HUES48 (cell line): ENCODE measurements around the gene LAMB1.

Source experiments
- H3K27ac ChIP-seq: one replicate; pipeline ENCODE4 v1.7.0; 2013; ENCODE audit warnings: low read depth, low read length, inconsistent platforms
- H3K27me3 ChIP-seq: 2 replicates; pipeline ENCODE4 v1.6.1; 2013; ENCODE audit warnings: mild to moderate bottlenecking, low read length; ENCODE audit not compliant: control insufficient read depth, insufficient read depth
- H3K36me3 ChIP-seq: 2 replicates; pipeline ENCODE4 v1.6.1; 2013; ENCODE audit warnings: low read length; ENCODE audit not compliant: control insufficient read depth, insufficient read depth
- H3K4me1 ChIP-seq: 2 replicates; pipeline ENCODE4 v1.6.1; 2013; ENCODE audit warnings: mild to moderate bottlenecking, low read length; ENCODE audit not compliant: control insufficient read depth, insufficient read depth
- H3K4me3 ChIP-seq: 2 replicates; pipeline ENCODE4 v1.5.1; 2013; ENCODE audit warnings: mild to moderate bottlenecking, low read depth, low read length
- H3K9ac ChIP-seq: 2 replicates; pipeline ENCODE4 v1.6.1; 2013; ENCODE audit warnings: mild to moderate bottlenecking, low read depth, low read length, moderate library complexity
- H3K9me3 ChIP-seq: 2 replicates; pipeline ENCODE4 v1.6.1; 2013; ENCODE audit warnings: low read length; ENCODE audit not compliant: control insufficient read depth, insufficient read depth

Gene LAMB1

DNA sequence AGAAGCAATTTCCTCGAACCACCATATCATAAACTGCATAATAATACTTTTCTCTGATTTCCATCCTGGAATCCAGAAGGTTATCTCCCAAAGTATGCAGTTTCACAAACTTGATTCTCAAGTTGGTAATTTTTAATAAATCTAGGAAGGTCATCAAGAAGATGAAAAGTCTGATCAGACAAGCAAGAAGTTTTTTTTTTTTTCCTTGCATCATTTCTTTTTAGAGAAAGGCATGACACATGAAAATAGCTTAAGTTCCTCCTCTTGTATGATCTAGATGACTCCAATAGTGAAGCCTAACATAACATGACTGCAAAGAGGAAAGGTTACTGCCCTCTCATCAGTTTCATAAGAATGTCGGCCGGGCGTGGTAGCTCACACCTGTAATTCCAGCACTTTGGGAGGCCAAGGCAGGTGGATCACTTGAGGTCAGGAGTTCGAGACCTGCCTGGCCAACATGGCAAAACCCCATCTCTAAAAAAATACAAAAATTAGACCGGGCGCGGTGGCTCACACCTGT lies 22.2 kb downstream of the LAMB1 start:
- Histone ChIP-seq H3K9me3 (no peaks in the 10 kb centered on the region), H3K27me3 (no peaks in the 10 kb centered on the region), H3K27ac (no peak overlapping the region), H3K36me3 (peaks cover 72% of the 10 kb centered on the region), H3K4me1 (peaks cover 2% of the 10 kb centered on the region), H3K4me3 (no peak overlapping the region), H3K9ac (no peak overlapping the region)

DNA sequence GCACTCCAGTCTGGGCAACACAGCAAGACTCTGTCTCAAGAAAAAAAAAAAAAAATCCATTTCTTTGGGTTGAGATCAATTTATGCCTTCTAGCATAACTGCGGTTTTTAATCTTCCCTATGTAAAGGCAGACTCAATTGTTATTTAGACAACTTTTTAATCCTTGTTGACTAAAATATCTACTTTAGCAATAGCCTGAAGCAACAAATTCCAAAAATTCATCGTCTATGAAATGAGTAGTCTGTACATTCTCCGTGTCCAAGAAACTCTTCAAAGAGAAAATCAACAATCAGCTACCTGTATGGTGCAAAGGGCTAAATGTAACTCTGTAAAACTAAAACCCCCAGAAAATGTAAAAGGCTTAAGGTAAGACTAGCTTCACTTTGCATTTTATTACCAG lies 22.8 kb downstream of the LAMB1 start:
- no peak overlapping the region for H3K27ac ChIP-seq
- H3K9ac ChIP-seq, result no peak overlapping the region
- no peaks in the 10 kb centered on the region for H3K9me3 ChIP-seq
- peaks cover 8% of the 10 kb centered on the region for H3K4me1 ChIP-seq
- H3K27me3 ChIP-seq, result no peaks in the 10 kb centered on the region
- H3K36me3 ChIP-seq, result peaks cover 78% of the 10 kb centered on the region
- H3K4me3 ChIP-seq, result no peak overlapping the region

DNA sequence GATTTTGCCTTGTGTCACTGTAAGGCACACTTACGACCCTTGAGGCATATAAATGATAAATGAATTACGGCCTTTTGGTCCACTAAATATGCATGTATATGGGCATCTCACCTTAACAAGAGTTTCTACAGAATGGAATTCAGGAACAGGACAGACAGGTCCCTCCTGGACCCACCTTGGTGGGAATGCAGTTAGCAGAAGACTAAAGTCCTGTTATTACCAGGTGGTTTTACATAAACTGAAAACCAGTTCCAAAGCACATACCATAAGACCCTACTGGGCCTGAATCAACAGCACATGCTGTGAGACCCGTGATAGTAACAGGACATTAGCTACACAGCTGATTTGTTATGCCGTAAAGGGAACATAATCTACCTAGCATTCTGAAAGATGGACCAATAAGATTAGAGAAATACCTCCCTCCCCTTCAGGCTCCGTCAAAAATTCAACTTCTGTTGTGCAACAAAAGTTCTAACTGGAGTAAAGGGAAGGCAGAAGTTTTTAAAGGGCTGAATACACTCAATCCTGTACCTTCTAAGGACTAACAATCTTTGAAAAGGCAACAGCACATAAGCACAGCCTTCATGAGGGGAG lies 24.0 kb downstream of the LAMB1 start:
- Histone ChIP-seq H3K9ac (no peak overlapping the region), H3K4me1 (peaks cover 10% of the 10 kb centered on the region), H3K4me3 (no peak overlapping the region), H3K27me3 (no peaks in the 10 kb centered on the region), H3K27ac (no peak overlapping the region), H3K9me3 (no peaks in the 10 kb centered on the region), H3K36me3 (peaks cover 78% of the 10 kb centered on the region)

DNA sequence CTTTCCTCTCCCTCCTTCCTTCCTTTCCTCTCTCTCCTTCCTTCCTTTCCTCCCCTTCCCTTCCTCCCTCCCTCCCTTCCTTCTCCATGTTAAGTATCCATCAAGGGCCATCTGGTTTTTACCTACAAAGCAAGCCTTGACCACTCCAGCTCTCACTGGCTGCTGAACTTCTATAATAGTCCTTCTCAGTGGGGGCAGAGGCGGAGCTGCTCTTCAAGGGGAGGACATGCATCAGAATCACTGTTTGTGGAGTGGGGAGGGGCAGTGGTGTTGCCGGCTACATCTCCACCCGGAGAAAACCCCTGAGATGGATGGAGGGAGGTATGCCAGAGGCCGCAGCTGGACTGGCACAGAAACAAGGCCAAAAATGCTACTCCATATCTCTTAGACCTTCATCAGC lies 25.9 kb downstream of the LAMB1 start:
- Histone ChIP-seq H3K4me3 (no peak overlapping the region), H3K27me3 (no peaks in the 10 kb centered on the region), H3K9me3 (no peaks in the 10 kb centered on the region), H3K9ac (no peak overlapping the region), H3K4me1 (peaks cover 10% of the 10 kb centered on the region), H3K36me3 (peaks cover 84% of the 10 kb centered on the region), H3K27ac (no peak overlapping the region)

DNA sequence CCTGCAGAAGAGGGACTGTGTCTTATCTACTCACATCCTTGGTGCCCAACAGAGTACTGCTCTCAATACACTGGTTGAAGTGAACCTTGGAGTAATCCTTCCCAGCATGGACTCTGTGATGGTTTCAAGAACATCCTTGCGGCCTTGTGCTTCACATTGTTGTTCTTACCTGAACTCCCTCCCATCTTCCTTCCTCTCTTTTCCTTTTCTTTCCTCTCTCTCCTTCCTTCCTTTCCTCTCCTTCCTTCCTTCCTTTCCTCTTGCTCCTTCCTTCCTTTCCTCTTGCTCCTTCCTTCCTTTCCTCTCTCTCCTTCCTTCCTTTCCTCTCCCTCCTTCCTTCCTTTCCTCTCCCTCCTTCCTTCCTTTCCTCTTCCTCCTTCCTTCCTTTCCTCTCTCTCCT lies 26.3 kb downstream of the LAMB1 start:
- H3K4me3 ChIP-seq, result no peak overlapping the region
- no peak overlapping the region for H3K27ac ChIP-seq
- H3K9ac ChIP-seq, result no peak overlapping the region
- no peaks in the 10 kb centered on the region for H3K9me3 ChIP-seq
- peaks cover 88% of the 10 kb centered on the region for H3K36me3 ChIP-seq
- peaks cover 10% of the 10 kb centered on the region for H3K4me1 ChIP-seq
- H3K27me3 ChIP-seq, result no peaks in the 10 kb centered on the region

DNA sequence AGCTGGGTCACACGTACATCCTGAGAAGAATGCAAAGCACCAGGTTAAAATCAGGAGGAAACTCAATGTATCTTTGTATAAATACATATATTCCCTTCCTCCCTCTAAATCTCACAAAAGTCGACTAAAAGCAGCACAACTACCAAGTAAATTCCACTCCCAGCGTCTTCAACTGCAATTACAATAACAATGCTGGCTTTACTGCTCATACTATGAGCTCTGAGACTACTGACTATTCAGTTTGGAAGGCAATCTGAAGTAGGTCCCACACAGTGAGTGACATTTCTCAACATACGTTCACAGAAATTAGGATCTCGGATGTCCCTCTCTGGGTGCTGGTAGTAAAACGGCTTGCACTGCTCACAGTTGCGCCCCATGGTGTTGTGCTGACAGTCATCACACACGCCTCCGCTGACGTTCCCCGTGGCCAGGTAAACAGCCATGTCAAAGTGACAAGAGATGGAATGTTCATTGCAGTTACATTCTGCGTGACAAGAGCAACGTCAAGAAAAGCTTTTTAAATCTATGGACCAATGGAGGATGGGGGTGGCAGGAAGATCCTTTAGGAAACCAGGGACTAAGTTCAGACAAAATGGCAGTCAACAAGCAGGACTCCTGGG lies 27.5 kb downstream of the LAMB1 start:
- H3K36me3 ChIP-seq, result peaks cover 95% of the 10 kb centered on the region
- no peak overlapping the region for H3K27ac ChIP-seq
- H3K9ac ChIP-seq, result no peak overlapping the region
- no peak overlapping the region for H3K4me3 ChIP-seq
- H3K27me3 ChIP-seq, result no peaks in the 10 kb centered on the region
- H3K9me3 ChIP-seq, result no peaks in the 10 kb centered on the region
- peaks cover 10% of the 10 kb centered on the region for H3K4me1 ChIP-seq

DNA sequence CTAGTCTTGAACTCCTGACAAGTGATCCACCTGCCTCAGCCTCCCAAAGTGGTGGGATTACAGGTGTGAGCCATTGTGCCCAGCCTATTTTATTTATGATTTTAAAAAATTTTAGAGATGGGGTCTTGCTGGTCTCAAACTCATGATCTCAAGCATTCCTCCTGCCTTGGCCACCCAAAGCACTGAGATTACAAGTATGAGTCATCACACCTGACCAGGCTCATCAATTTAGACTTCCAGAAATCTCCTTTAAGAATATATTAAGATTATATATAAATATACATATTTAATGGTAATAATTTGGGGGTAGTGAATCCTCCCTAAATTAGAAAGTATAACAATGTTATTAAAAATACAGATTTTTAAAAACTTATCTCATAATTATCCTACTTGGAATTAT lies 29.1 kb downstream of the LAMB1 start:
- Histone ChIP-seq H3K4me1 (peaks cover 10% of the 10 kb centered on the region), H3K27ac (no peak overlapping the region), H3K27me3 (no peaks in the 10 kb centered on the region), H3K9me3 (no peaks in the 10 kb centered on the region), H3K4me3 (no peak overlapping the region), H3K36me3 (peaks cover 85% of the 10 kb centered on the region), H3K9ac (no peak overlapping the region)

DNA sequence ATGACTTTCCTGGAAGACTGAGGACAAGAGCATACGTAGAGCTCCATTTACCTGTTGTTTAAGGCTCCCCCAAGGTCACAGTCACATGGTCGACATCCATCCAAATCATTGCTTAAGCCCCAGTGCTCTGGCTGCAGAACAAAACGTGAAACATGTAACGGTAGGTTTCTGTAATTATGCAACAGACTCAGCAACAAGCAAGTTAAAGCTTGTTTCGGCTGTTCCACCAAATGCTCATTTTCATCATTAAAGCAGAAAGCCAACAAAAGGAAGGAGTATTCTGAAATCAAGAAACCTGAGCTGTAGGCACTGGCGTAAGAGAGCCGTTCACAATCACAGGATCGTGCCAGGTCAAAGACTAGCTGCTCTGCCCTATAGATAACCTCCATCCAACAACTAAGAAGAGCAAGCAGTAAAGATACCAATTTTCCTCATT lies 30.0 kb downstream of the LAMB1 start:
- Histone ChIP-seq H3K27ac (no peak overlapping the region), H3K36me3 (peaks cover 76% of the 10 kb centered on the region)

DNA sequence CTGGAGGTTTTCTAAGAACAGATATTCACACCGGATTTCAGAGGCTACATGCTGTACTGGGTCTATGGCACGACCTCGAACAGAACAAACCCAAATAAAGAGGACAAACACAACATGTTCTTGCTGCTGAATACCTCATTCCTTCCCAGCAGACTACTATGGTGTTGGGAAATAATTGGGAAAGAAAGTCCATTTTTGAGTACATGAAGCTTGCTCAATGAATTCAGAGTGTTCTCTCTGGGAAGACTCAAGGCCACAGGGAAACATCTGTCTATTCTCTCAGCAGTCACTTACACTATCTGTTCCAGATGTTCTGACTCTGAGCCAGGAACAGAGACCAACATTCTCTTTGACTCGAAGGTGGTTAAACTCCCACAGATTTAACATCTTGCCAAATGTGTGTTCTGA lies 30.9 kb downstream of the LAMB1 start:
- Histone ChIP-seq H3K9me3 (no peaks in the 10 kb centered on the region), H3K27me3 (no peaks in the 10 kb centered on the region), H3K27ac (no peak overlapping the region), H3K4me3 (no peak overlapping the region), H3K9ac (no peak overlapping the region), H3K4me1 (peaks cover 14% of the 10 kb centered on the region), H3K36me3 (peaks cover 71% of the 10 kb centered on the region)

More for the DNA sequence above, 30.0 kb downstream of the LAMB1 start:
- Histone ChIP-seq H3K9ac (no peak overlapping the region), H3K9me3 (no peaks in the 10 kb centered on the region), H3K4me3 (no peak overlapping the region), H3K27me3 (no peaks in the 10 kb centered on the region), H3K4me1 (peaks cover 10% of the 10 kb centered on the region)

DNA sequence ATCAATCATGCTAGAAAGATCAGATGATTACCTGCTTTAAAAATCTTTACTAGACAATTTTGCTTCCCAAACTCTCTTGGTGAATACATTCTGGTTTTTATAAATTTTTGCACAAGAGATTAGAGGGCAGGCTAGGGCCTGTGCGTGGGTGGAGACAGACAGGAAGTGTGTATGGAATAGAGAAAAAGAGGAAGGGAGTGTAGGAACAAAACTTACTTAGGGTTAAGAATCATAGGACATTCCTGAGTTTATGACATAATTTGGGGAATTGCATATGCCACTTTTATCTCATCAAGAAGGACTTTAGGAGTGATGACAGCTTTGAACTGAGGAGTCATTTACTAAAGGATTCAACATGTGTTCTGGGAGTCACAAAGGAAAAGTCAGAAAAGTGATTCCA lies 31.3 kb downstream of the LAMB1 start:
- H3K27me3 ChIP-seq, result no peaks in the 10 kb centered on the region
- no peak overlapping the region for H3K9ac ChIP-seq
- no peak overlapping the region for H3K4me3 ChIP-seq
- peaks cover 19% of the 10 kb centered on the region for H3K4me1 ChIP-seq
- H3K36me3 ChIP-seq, result peaks cover 72% of the 10 kb centered on the region
- H3K27ac ChIP-seq, result no peak overlapping the region
- H3K9me3 ChIP-seq, result no peaks in the 10 kb centered on the region

DNA sequence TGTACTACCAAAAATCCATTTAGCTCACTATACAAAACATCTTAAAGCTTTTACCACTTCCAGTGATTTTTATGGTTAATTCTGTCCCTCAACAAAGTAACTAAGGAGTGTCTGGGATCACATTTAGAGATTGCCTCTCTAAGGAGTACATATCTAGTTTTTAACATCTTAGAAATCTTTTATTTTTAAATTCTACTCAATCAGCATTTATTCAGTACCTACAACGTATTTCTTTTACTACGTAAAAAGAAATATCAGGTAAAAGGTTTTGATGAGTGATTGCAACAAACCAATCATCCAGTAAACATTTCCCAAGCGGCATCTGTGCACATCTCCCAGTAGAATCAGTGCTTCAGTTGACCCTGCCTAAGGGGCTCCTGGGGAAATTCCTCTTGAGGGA lies 31.9 kb downstream of the LAMB1 start:
- peaks cover 22% of the 10 kb centered on the region for H3K4me1 ChIP-seq
- H3K9ac ChIP-seq, result no peak overlapping the region
- no peak overlapping the region for H3K27ac ChIP-seq
- no peaks in the 10 kb centered on the region for H3K27me3 ChIP-seq
- H3K9me3 ChIP-seq, result no peaks in the 10 kb centered on the region
- peaks cover 69% of the 10 kb centered on the region for H3K36me3 ChIP-seq
- no peak overlapping the region for H3K4me3 ChIP-seq
